Measurements from ENCODE around the gene ARSD. TPM values are rescaled to one million over a fixed set of nuclear protein-coding genes. Genes with fewer than 3 reads are reported as not detected.
A peak's percentile ranks its signal among the peaks of the same experiment; 100 is the strongest.

The ARSD gene
- total and polyA plus RNA-seq, 2 of the 13 experiments (the other 11 are each of a cell fraction or from before 2014, with no cell fraction given), result 4.8 to 6.8 TPM

DNA sequence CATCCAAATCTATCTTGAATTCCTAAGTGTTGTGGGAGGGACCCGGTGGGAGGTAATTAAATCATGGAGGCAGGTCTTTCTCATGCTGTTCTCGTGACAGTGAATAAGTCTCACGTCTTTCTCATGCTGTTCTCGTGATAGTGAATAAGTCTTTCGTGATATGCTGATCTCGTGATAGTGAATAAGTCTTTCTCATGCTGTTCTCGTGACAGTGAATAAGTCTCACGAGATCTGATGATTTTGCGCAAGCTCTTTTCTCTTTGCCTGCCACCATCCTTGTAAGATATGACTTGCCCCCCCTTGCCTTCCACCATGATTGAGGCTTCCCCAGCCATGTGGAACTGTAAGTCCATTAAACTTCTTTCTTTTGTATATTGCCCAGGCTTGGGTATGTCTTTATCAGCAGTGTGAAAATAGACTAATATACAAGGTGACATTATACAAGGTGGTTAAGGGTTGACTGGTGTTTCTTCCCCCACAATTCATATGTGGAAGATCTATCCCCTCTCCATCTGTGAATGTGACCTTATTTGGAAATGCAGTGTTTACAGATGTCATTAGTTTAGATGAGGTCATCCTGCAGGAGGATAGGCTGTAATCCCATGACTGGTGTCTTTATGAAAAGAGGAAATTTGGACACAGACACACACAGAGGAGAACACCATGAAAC, 27.6 kb downstream of the ARSD start:
- Histone ChIP-seq H4K20me1 (ENCODE audit: insufficient read depth, low read length) (no peaks in the 10 kb centered on the region), H3K27me3 (ENCODE audit: control insufficient read depth in 1 of 2, insufficient read depth in 2 of 2, low read length in 2 of 2) (no peaks in the 10 kb centered on the region), H3K4me3 (replicated peaks in 1 of 3; ENCODE audit: insufficient read depth in 1 of 3, low read depth in 2 of 3, low read length in 3 of 3) (no peak overlapping the region), H3K79me2 (ENCODE audit: insufficient read depth, low read length) (no peaks in the 10 kb centered on the region), H3K36me3 (replicated peaks in 1 of 2; ENCODE audit: control insufficient read depth in 1 of 2, insufficient read depth in 2 of 2, low read length in 2 of 2) (no peaks in the 10 kb centered on the region), H3K9me3 (ENCODE audit: low read length) (no peaks in the 10 kb centered on the region), H3K4me2 (ENCODE audit: low read depth, low read length) (no peak overlapping the region), H2AFZ (ENCODE audit: low read length) (no peak overlapping the region), H3K27ac (ENCODE audit: extremely low read length, insufficient read depth, low read length) (no peak overlapping the region), H3K9ac (ENCODE audit: insufficient read depth, low read depth, low read length) (no peak overlapping the region), H3K4me1 (ENCODE audit: insufficient read depth, low read length) (peaks cover 8% of the 10 kb centered on the region)
- intact Hi-C loops (cut with micrococcal nuclease; ENCODE audit: unreplicated experiment) (no loop called here), in situ Hi-C loops (cut with HindIII; ENCODE audit: extremely low pct_ligation_motif_present, low pct_unique_long_range_greater_than_20kb) (no loop called here)
- ATAC-seq, result no peak
- DNase-seq (ENCODE audit: low spot score), result peak; percentile 23
- BruUV-seq (replicated peaks), result no TSS peak
- no peak for FAIRE-seq
- 96% methylated on average over 9 of the region's 9 CpGs for WGBS (ENCODE audit: low lambda C conversion rate)
- TF ChIP-seq ATF7 (IDR thresholded peaks at IDR 0.05) (0 out of 2 replicates have a peak, but pooled peaks have one; percentile 19), ATF7 (CRISPR knock-in tag; IDR thresholded peaks at IDR 0.05) (no peak), ZNF550 (CRISPR knock-in tag; IDR thresholded peaks at IDR 0.05; ENCODE audit: borderline replicate concordance) (no peak), SRF (IDR thresholded peaks at IDR 0.05; ENCODE audit: low read depth, low read length) (peak; percentile 55; the same call in 1 of the 2 replicates)
- ChIA-PET POLR2A (interaction anchor here (0.5 kb wide), 1 partner anchor 62 kb away, joined by 3 read pairs; no protein-coding TSS in a partner anchor), CTCF (ENCODE audit: low intra/inter-chr PET ratio, low total read pairs) (no interaction called here)

DNA sequence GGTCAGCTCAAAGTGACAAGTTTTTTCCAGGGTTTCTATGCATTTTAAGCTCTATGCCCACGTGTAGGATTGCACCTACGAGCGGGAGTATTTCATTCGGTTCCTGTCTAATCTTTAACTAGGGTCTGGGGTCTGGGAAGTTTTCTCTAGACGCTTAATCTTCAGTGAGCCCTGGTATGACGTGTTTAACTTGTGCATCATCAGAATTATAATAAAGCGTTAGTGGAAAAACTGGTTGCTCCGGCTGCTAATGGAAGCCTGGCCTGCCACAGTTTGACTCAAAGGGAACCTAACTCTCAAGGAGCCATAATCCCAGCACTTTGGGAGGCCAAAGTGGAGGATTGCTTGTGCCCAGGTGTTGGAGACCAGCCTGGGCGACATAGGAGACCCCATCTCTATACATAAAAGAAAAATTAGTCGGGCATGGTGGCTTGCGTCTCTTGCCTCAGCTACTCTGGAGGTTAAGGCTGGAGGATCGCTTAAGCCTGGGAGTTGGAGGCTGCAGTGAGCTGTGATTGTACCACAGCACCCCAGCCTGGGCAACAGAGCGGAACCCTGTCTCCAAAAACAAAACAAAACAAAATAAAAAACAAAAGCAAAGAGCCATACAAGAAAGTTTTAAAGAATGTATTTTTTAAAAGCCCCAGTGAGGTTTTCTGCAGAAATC, 30.2 kb downstream of the ARSD start:
- in situ Hi-C loops (cut with HindIII; ENCODE audit: extremely low pct_ligation_motif_present, low pct_unique_long_range_greater_than_20kb), result no loop called here
- Histone ChIP-seq H3K36me3 (replicated peaks in 1 of 2; ENCODE audit: control insufficient read depth in 1 of 2, insufficient read depth in 2 of 2, low read length in 2 of 2) (no peaks in the 10 kb centered on the region), H3K79me2 (ENCODE audit: insufficient read depth, low read length) (no peaks in the 10 kb centered on the region), H3K9ac (ENCODE audit: insufficient read depth, low read depth, low read length) (peak overlapping the region; percentile 68), H2AFZ (ENCODE audit: low read length) (peak overlapping the region; percentile 23), H3K27me3 (ENCODE audit: control insufficient read depth in 1 of 2, insufficient read depth in 2 of 2, low read length in 2 of 2) (no peaks in the 10 kb centered on the region), H3K4me1 (ENCODE audit: insufficient read depth, low read length) (peaks cover 17% of the 10 kb centered on the region), H3K4me3 (replicated peaks in 1 of 3; ENCODE audit: insufficient read depth in 1 of 3, low read depth in 2 of 3, low read length in 3 of 3) (peak overlapping the region; percentile 52 to 68 (median 63); a peak in 5 of 6 replicates), H3K4me2 (ENCODE audit: low read depth, low read length) (peak overlapping the region; percentile 87), H4K20me1 (ENCODE audit: insufficient read depth, low read length) (no peaks in the 10 kb centered on the region), H3K9me3 (ENCODE audit: low read length) (no peaks in the 10 kb centered on the region), H3K27ac (ENCODE audit: extremely low read length, insufficient read depth, low read length) (peak overlapping the region; percentile 93)
- intact Hi-C loops (cut with micrococcal nuclease; ENCODE audit: unreplicated experiment), result loop anchor here (1.0 kb wide), 1 partner anchor 29 kb away; no protein-coding TSS in a partner anchor
- TF ChIP-seq MIER2 (CRISPR knock-in tag; IDR thresholded peaks at IDR 0.05), result no peak
- no peak for TF ChIP-seq MYC (CRISPR knock-in tag; IDR thresholded peaks at IDR 0.05; ENCODE audit: borderline replicate concordance)
- TF ChIP-seq SATB2 (CRISPR knock-in tag; IDR thresholded peaks at IDR 0.05), result no peak
- TF ChIP-seq, protein P1, sequence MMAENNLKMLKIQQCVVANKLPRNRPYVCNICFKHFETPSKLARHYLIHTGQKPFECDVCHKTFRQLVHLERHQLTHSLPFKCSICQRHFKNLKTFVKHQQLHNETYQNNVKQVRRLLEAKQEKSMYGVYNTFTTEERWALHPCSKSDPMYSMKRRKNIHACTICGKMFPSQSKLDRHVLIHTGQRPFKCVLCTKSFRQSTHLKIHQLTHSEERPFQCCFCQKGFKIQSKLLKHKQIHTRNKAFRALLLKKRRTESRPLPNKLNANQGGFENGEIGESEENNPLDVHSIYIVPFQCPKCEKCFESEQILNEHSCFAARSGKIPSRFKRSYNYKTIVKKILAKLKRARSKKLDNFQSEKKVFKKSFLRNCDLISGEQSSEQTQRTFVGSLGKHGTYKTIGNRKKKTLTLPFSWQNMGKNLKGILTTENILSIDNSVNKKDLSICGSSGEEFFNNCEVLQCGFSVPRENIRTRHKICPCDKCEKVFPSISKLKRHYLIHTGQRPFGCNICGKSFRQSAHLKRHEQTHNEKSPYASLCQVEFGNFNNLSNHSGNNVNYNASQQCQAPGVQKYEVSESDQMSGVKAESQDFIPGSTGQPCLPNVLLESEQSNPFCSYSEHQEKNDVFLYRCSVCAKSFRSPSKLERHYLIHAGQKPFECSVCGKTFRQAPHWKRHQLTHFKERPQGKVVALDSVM (CRISPR knock-in tag; IDR thresholded peaks at IDR 0.05), result peak; percentile 90
- TF ChIP-seq DMAP1 (CRISPR knock-in tag; IDR thresholded peaks at IDR 0.05), result 0 out of 2 replicates have a peak, but pooled peaks have one; percentile 2
- no peak for TF ChIP-seq ZBTB3 (CRISPR knock-in tag; IDR thresholded peaks at IDR 0.05; ENCODE audit: borderline replicate concordance, low read depth)
- ChIA-PET POLR2A (interaction anchor here (2.7 kb wide), 1 partner anchor 30 kb away, joined by 16 read pairs; the partner anchor contains the start of gene ARSD), CTCF (ENCODE audit: low intra/inter-chr PET ratio, low total read pairs) (no interaction called here)
- 17% methylated on average over 4 of the region's 13 CpGs for WGBS (ENCODE audit: low lambda C conversion rate)
- ATAC-seq (peak; percentile 26), DNase-seq (ENCODE audit: low spot score) (peak; percentile 24), FAIRE-seq (no peak)
- no TSS peak for BruUV-seq (replicated peaks)
